ENCODE data around the gene MLANA.

MLANA gene

GRCh38 chr9:5857928-5858327 is 32.8 kb upstream of the MLANA start:
- no peak for DNase-seq (ENCODE audit: low spot score in 2 of 2)
- no peaks in the 10 kb centered on the region for H3K27me3 ChIP-seq (ENCODE audit: low read depth)

GRCh38 chr9:5858833-5859232 is 31.9 kb upstream of the MLANA start:
- in situ Hi-C loops (cut with MboI; ENCODE audit: low sequenced_read_pairs) = no loop called here
- H3K27me3 ChIP-seq (ENCODE audit: low read depth) = no peaks in the 10 kb centered on the region
- no peaks in the 10 kb centered on the region for H3K36me3 ChIP-seq (replicated peaks)
- H3K9me3 ChIP-seq = no peaks in the 10 kb centered on the region
- no peaks in the 10 kb centered on the region for H3K4me1 ChIP-seq
- H3K4me3 ChIP-seq = no peak overlapping the region
- DNase-seq (ENCODE audit: low spot score in 2 of 2) = no peak

More at GRCh38 chr9:5857928-5858327, 32.8 kb upstream of the MLANA start:
- no peaks in the 10 kb centered on the region for H3K36me3 ChIP-seq (replicated peaks)
- no peaks in the 10 kb centered on the region for H3K9me3 ChIP-seq
- in situ Hi-C loops (cut with MboI; ENCODE audit: low sequenced_read_pairs) = no loop called here
- no peak overlapping the region for H3K4me3 ChIP-seq
- H3K4me1 ChIP-seq = no peaks in the 10 kb centered on the region

- Histone ChIP-seq H3K36me3 (replicated peaks) (no peaks in the 10 kb centered on the region), H3K9me3 (no peaks in the 10 kb centered on the region), H3K4me3 (no peak overlapping the region), H3K27me3 (ENCODE audit: low read depth) (no peaks in the 10 kb centered on the region), H3K4me1 (peaks cover 9% of the 10 kb centered on the region)
- in situ Hi-C loops (cut with MboI; ENCODE audit: low sequenced_read_pairs) = no loop called here
- DNase-seq (ENCODE audit: low spot score in 2 of 2) = no peak
These were observed 27.5 kb upstream of the MLANA start for GRCh38 chr9:5863092-5863746.

- in situ Hi-C loops (cut with MboI; ENCODE audit: low sequenced_read_pairs) = no loop called here
These were observed 26.2 kb upstream of the MLANA start for GRCh38 chr9:5864446-5864845.

GRCh38 chr9:5866272-5866671 is 24.4 kb upstream of the MLANA start:
- DNase-seq (ENCODE audit: low spot score in 2 of 2) = peak; percentile 69 to 80
- H3K4me3 ChIP-seq = no peak overlapping the region
- in situ Hi-C loops (cut with MboI; ENCODE audit: low sequenced_read_pairs) = no loop called here
- H3K4me1 ChIP-seq = peaks cover 9% of the 10 kb centered on the region
- no peaks in the 10 kb centered on the region for H3K27me3 ChIP-seq (ENCODE audit: low read depth)
- H3K36me3 ChIP-seq (replicated peaks) = no peaks in the 10 kb centered on the region
- H3K9me3 ChIP-seq = no peaks in the 10 kb centered on the region

More at GRCh38 chr9:5864446-5864845, 26.2 kb upstream of the MLANA start:
- Histone ChIP-seq H3K4me3 (no peak overlapping the region), H3K4me1 (peaks cover 9% of the 10 kb centered on the region), H3K36me3 (replicated peaks) (no peaks in the 10 kb centered on the region), H3K27me3 (ENCODE audit: low read depth) (no peaks in the 10 kb centered on the region), H3K9me3 (no peaks in the 10 kb centered on the region)
- DNase-seq (ENCODE audit: low spot score in 2 of 2) = no peak

- Histone ChIP-seq H3K9me3 (no peaks in the 10 kb centered on the region), H3K27me3 (ENCODE audit: low read depth) (no peaks in the 10 kb centered on the region), H3K36me3 (replicated peaks) (no peaks in the 10 kb centered on the region), H3K4me1 (peaks cover 9% of the 10 kb centered on the region), H3K4me3 (no peak overlapping the region)
- no peak for DNase-seq (ENCODE audit: low spot score in 2 of 2)
- in situ Hi-C loops (cut with MboI; ENCODE audit: low sequenced_read_pairs) = no loop called here
These were observed 24.0 kb upstream of the MLANA start for GRCh38 chr9:5866685-5867084.

- H3K27me3 ChIP-seq (ENCODE audit: low read depth) = no peaks in the 10 kb centered on the region
- H3K4me3 ChIP-seq = no peak overlapping the region
- H3K36me3 ChIP-seq (replicated peaks) = no peaks in the 10 kb centered on the region
- H3K9me3 ChIP-seq = no peaks in the 10 kb centered on the region
- in situ Hi-C loops (cut with MboI; ENCODE audit: low sequenced_read_pairs) = no loop called here
- DNase-seq (ENCODE audit: low spot score in 2 of 2) = no peak
- H3K4me1 ChIP-seq = peaks cover 9% of the 10 kb centered on the region
These were observed 22.5 kb upstream of the MLANA start for GRCh38 chr9:5868235-5868634.

- H3K4me3 ChIP-seq = no peak overlapping the region
- H3K36me3 ChIP-seq (replicated peaks) = no peaks in the 10 kb centered on the region
- H3K4me1 ChIP-seq = peaks cover 9% of the 10 kb centered on the region
- no peaks in the 10 kb centered on the region for H3K9me3 ChIP-seq
- in situ Hi-C loops (cut with MboI; ENCODE audit: low sequenced_read_pairs) = no loop called here
- no peaks in the 10 kb centered on the region for H3K27me3 ChIP-seq (ENCODE audit: low read depth)
- DNase-seq (ENCODE audit: low spot score in 2 of 2) = peak; percentile 25 to 69
These were observed 21.2 kb upstream of the MLANA start for GRCh38 chr9:5869315-5870019.

- Histone ChIP-seq H3K27me3 (ENCODE audit: low read depth) (no peaks in the 10 kb centered on the region), H3K4me3 (no peak overlapping the region), H3K36me3 (replicated peaks) (no peaks in the 10 kb centered on the region), H3K4me1 (peaks cover 9% of the 10 kb centered on the region), H3K9me3 (no peaks in the 10 kb centered on the region)
- no peak for DNase-seq (ENCODE audit: low spot score in 2 of 2)
- in situ Hi-C loops (cut with MboI; ENCODE audit: low sequenced_read_pairs) = no loop called here
These were observed 20.7 kb upstream of the MLANA start for GRCh38 chr9:5870020-5870339.

- Histone ChIP-seq H3K36me3 (replicated peaks) (no peaks in the 10 kb centered on the region), H3K4me1 (peaks cover 9% of the 10 kb centered on the region), H3K4me3 (no peak overlapping the region), H3K27me3 (ENCODE audit: low read depth) (no peaks in the 10 kb centered on the region), H3K9me3 (no peaks in the 10 kb centered on the region)
- no peak for DNase-seq (ENCODE audit: low spot score in 2 of 2)
- in situ Hi-C loops (cut with MboI; ENCODE audit: low sequenced_read_pairs) = no loop called here
These were observed 20.0 kb upstream of the MLANA start for GRCh38 chr9:5870691-5871090.

- H3K9me3 ChIP-seq = no peaks in the 10 kb centered on the region
- H3K36me3 ChIP-seq (replicated peaks) = no peaks in the 10 kb centered on the region
- in situ Hi-C loops (cut with MboI; ENCODE audit: low sequenced_read_pairs) = no loop called here
- no peak overlapping the region for H3K4me3 ChIP-seq
- DNase-seq (ENCODE audit: low spot score in 2 of 2) = no peak
- H3K4me1 ChIP-seq = no peaks in the 10 kb centered on the region
- H3K27me3 ChIP-seq (ENCODE audit: low read depth) = no peaks in the 10 kb centered on the region
These were observed 18.9 kb upstream of the MLANA start for GRCh38 chr9:5871785-5872184.

- H3K36me3 ChIP-seq (replicated peaks) = no peaks in the 10 kb centered on the region
- H3K4me3 ChIP-seq = no peak overlapping the region
- H3K9me3 ChIP-seq = no peaks in the 10 kb centered on the region
- H3K4me1 ChIP-seq = no peaks in the 10 kb centered on the region
- H3K27me3 ChIP-seq (ENCODE audit: low read depth) = no peaks in the 10 kb centered on the region
- in situ Hi-C loops (cut with MboI; ENCODE audit: low sequenced_read_pairs) = no loop called here
- no peak for DNase-seq (ENCODE audit: low spot score in 2 of 2)
These were observed 18.2 kb upstream of the MLANA start for GRCh38 chr9:5872511-5872910.

- no peaks in the 10 kb centered on the region for H3K27me3 ChIP-seq (ENCODE audit: low read depth)
- in situ Hi-C loops (cut with MboI; ENCODE audit: low sequenced_read_pairs) = no loop called here
- H3K4me3 ChIP-seq = no peak overlapping the region
These were observed 17.2 kb upstream of the MLANA start for GRCh38 chr9:5873439-5873838.

GRCh38 chr9:5874048-5874447 is 16.6 kb upstream of the MLANA start:
- Histone ChIP-seq H3K27me3 (ENCODE audit: low read depth) (no peaks in the 10 kb centered on the region), H3K4me3 (no peak overlapping the region), H3K36me3 (replicated peaks) (no peaks in the 10 kb centered on the region), H3K4me1 (no peaks in the 10 kb centered on the region), H3K9me3 (no peaks in the 10 kb centered on the region)
- in situ Hi-C loops (cut with MboI; ENCODE audit: low sequenced_read_pairs) = no loop called here
- DNase-seq (ENCODE audit: low spot score in 2 of 2) = no peak

More at GRCh38 chr9:5873439-5873838, 17.2 kb upstream of the MLANA start:
- DNase-seq (ENCODE audit: low spot score in 2 of 2) = no peak
- Histone ChIP-seq H3K36me3 (replicated peaks) (no peaks in the 10 kb centered on the region), H3K4me1 (no peaks in the 10 kb centered on the region), H3K9me3 (no peaks in the 10 kb centered on the region)

Measured in HAP-1 (cell line).